HAP-1 (cell line): Measurements from ENCODE around the gene MACC1.
"Not testable (repeated sequence)": the region's sequence is repeated elsewhere in the genome, so short reads cannot be mapped to it uniquely, and the experiment has no call there.

Experiments used
- DNase-seq, 2 experiments: peaks; one replicate each; pipeline ENCODE4 v3.0.0-alpha.2; 2016 to 2020; ENCODE audit warnings: low spot score in 2 of 2
- H3K27me3 ChIP-seq: fragments of 250-450 bp; sonication (Bioruptor Pico); 2 replicates; pipeline ENCODE4 v1.5.1; 2020; ENCODE audit warnings: low read depth, mild to moderate bottlenecking, moderate library complexity
- H3K36me3 ChIP-seq: fragments of 250-450 bp; sonication (Bioruptor Pico); replicated peaks from 2 replicates; pipeline ENCODE4 v1.5.1; 2020; ENCODE audit warnings: mild to moderate bottlenecking
- H3K4me1 ChIP-seq: fragments of 250-450 bp; sonication (Bioruptor Pico); 2 replicates; pipeline ENCODE4 v1.5.1; 2020; ENCODE audit warnings: mild to moderate bottlenecking
- H3K4me3 ChIP-seq: fragments of 250-450 bp; sonication (Bioruptor Pico); 2 replicates; pipeline ENCODE4 v1.5.1; 2020; ENCODE audit warnings: mild to moderate bottlenecking, moderate library complexity
- H3K9me3 ChIP-seq: fragments of 250-450 bp; sonication (Bioruptor Pico); 2 replicates; pipeline ENCODE4 v1.5.1; 2020; ENCODE audit warnings: mild to moderate bottlenecking, moderate library complexity
- in situ Hi-C: fragments of 300-500 bp; cut with MboI; formaldehyde crosslinking; loops from 3 replicates; pipeline ENCODE4 v1.14.3; 2020; ENCODE audit warnings: low sequenced_read_pairs, inconsistent platforms, mixed read lengths

Gene MACC1

DNA sequence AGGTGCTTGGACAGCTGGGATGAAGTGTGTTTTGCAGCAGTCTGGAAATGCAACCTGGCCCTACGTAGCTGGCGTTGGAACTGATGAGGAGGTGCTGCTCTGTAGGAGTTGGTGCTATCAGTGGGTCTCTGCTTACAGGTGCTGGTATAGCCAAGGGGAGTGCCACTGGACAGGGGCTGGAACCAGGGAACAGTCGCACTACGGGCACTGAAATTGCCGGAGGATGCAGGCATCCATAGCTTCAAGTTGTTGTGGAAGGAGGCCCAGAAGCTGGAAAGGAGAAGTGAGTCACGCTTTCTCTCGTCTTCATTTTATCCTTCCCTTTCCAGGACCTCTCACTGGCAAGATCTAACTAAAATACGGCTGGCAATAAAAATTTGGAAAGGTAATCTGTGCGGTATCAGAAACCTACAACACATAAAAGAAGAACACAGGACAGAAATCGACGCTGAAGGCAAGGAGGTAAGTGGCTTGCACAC, 25.8 kb downstream of the MACC1 start:
- H3K36me3 ChIP-seq, result no peaks in the 10 kb centered on the region
- H3K4me3 ChIP-seq, result no peak overlapping the region
- H3K9me3 ChIP-seq, result no peaks in the 10 kb centered on the region

DNA sequence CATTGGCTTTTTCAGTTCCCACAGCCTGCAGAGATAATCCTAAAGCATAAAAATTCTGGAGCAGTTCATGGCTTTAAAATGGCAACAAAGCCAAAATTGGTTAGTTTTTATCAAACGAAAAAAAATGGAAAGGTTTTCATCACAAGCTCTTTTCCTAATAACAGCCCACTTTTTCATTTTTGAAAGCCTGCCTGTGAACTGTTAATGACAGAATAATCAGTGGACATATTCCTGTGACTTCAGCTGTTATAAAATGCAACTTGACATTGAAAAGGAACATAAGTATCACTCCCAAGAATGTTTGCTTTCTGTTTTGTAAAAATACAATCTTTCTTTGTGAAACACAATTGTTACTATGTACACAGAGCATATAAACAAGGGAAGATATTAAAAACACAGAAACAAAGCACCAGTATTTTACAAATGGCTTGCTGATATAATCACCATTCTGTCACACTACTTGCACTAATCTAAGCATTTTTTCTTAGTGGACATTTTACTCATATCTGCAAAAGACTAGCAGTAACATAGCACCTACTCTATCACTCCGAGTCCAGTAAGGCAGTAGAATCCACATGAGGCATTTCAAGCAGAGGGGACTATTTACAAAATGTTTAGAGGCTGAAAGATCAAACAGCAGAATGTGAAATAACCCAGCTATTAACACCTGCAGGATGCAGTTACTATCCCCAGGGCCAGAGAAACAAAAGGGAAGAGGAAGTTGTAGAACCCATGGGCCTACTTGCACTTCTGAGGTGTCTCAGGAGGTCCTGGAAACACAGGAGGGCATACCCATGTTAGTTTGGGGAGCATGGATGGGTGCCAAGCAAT, 26.4 kb downstream of the MACC1 start:
- Histone ChIP-seq H3K27me3 (no peaks in the 10 kb centered on the region), H3K4me3 (no peak overlapping the region), H3K9me3 (no peaks in the 10 kb centered on the region), H3K36me3 (no peaks in the 10 kb centered on the region), H3K4me1 (peaks cover 5% of the 10 kb centered on the region; the same call in 1 of the 2 replicates)
- no peak for DNase-seq
- in situ Hi-C loops, result no loop called here

More for the DNA sequence above, 25.8 kb downstream of the MACC1 start:
- no peak for DNase-seq
- peaks cover 5% of the 10 kb centered on the region; the same call in 1 of the 2 replicates for H3K4me1 ChIP-seq
- H3K27me3 ChIP-seq, result no peaks in the 10 kb centered on the region
- in situ Hi-C loops, result no loop called here

DNA sequence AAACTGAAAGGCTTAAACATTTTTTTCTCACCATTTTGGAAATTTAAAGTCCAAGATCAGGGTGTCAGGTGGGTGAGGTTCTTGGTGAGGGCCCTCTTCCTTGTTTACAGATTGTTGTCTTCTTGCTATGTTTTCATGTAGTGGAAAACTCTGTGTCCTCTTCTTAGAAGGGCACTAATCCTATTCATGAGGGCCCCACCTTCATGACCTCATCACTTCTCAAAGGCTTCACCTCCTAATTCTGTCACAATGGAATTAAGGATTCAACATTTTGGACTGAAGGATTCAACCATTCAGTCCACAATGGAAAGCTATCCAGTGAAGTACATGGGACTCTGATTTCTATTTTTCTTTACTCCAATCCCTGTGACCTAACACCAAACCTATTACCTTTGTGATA, 27.3 kb downstream of the MACC1 start:
- H3K9me3 ChIP-seq, result no peaks in the 10 kb centered on the region
- H3K36me3 ChIP-seq, result no peaks in the 10 kb centered on the region
- H3K4me3 ChIP-seq, result no peak overlapping the region
- H3K27me3 ChIP-seq, result no peaks in the 10 kb centered on the region
- H3K4me1 ChIP-seq, result peaks cover 5% of the 10 kb centered on the region; the same call in 1 of the 2 replicates
- DNase-seq, result no peak
- in situ Hi-C loops, result no loop called here

DNA sequence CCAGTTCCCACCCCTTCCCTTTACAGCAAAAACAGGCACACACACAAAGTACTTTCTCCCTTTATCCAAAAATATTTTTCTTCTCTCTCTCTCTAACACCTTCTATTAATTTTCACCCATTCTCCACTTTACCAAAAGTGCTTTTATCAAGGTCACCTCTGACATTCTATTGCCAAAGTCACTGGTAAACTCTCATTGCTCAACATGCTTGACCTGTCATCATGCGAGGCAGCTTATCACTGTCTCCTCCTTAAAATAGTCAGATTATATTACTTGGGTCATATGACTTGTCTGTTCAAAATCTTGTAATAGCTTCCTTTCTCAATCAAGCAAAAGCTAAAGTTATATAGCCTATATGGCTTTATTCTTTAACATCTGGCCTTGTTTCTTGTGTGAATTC, 28.6 kb downstream of the MACC1 start:
- DNase-seq, result no peak
- Histone ChIP-seq H3K27me3 (no peaks in the 10 kb centered on the region), H3K9me3 (no peaks in the 10 kb centered on the region), H3K4me3 (no peak overlapping the region), H3K36me3 (no peaks in the 10 kb centered on the region), H3K4me1 (peaks cover 5% of the 10 kb centered on the region; the same call in 1 of the 2 replicates)
- in situ Hi-C loops, result no loop called here

DNA sequence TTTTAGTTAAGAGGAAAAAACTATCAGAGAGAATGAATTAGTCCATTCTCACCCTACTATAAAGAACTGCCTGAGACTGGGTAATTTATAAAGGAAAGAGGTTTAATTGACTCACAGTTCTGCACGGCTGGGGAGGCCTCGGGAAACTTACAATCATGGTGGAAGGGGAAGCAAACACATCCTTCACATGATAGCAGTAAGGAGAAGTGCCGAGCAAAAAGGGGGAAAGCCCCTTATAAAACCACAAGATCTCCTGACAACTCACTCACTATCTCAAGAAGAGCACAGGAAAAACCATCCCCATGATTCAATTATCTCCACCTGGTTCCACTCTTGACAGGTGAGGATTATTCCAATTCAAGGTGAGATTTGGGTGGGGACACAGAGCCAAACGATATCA, 29.3 kb downstream of the MACC1 start:
- DNase-seq, in situ Hi-C loops, H3K4me1 ChIP-seq, H3K9me3 ChIP-seq, H3K36me3 ChIP-seq, H3K4me3 ChIP-seq, H3K27me3 ChIP-seq: not testable (repeated sequence)

DNA sequence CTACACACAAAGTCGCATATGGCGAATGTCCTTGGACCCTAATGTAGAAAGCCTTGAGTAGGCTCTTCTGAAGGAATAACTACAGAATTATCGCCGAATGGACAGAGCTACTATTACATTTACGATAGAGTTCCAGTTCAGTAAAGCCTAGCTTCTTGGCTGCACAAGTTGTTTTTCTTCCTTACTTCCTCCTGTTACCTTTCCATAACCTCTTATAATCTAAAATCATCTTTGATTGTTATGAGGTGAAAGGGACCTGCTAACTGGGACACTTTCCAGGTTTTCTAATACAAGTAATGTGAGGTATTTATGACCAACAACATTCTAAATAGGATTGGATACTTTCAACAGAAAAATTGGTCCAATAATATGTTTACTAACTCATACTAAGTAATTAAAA, 31.2 kb downstream of the MACC1 start:
- no peaks in the 10 kb centered on the region for H3K36me3 ChIP-seq
- DNase-seq, result no peak
- in situ Hi-C loops, result no loop called here
- no peaks in the 10 kb centered on the region for H3K27me3 ChIP-seq
- H3K4me3 ChIP-seq, result no peak overlapping the region
- peaks cover 5% of the 10 kb centered on the region; the same call in 1 of the 2 replicates for H3K4me1 ChIP-seq
- no peaks in the 10 kb centered on the region for H3K9me3 ChIP-seq

DNA sequence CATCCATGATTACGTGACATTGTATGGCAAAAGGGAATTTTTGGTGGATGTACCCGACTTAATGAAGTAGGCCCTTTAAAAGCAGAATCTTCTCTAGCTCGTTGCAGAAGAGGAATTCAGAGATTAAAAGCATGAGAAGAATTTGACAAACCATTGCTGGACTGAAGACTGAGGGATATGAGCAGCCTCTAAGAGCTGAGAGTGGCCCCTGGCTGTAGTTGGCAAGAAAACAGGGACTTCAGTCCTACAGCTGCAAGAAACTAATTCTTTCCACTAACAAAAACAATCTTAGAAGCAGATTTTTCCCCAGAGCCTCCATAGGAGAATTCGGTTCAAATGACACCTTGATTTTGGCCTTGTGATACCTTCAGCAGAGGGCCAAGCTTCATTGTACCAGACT, 34.1 kb downstream of the MACC1 start:
- no peak for DNase-seq
- in situ Hi-C loops, result no loop called here
- Histone ChIP-seq H3K36me3 (no peaks in the 10 kb centered on the region), H3K4me1 (no peaks in the 10 kb centered on the region), H3K9me3 (no peaks in the 10 kb centered on the region), H3K4me3 (no peak overlapping the region), H3K27me3 (no peaks in the 10 kb centered on the region)

DNA sequence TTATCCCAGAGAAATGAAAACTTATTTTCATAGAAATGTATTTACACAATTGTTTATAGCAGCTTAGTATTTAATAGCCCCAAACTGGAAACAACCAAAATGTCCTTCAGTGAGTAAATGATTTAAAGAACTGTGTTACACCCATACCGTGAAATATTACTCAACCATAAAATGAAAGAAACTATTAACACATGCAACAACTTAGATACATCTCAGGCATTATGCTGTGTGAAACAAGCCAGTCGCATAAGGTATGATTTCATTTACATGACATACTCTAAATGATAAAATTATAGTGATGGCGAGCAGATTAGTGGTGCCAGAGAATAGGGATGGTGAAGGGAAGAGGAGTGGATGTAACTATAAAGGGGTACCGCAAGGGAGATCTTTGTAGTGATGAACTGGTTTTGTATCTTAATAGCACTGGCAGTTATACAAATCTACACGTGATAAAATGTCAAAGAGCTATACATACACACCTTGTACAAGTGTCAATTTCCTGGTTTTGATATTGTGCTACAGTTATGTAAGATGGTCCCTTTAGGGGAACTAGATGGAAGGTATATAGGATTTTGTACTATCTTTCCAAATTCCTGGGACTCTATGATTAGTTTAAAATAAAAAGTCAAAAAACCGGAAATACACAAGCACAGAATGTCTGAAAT, 40.5 kb downstream of the MACC1 start:
- no peak for DNase-seq
- Histone ChIP-seq H3K9me3 (no peaks in the 10 kb centered on the region), H3K4me3 (no peak overlapping the region), H3K36me3 (no peaks in the 10 kb centered on the region), H3K27me3 (no peaks in the 10 kb centered on the region), H3K4me1 (no peaks in the 10 kb centered on the region)
- in situ Hi-C loops, result no loop called here

DNA sequence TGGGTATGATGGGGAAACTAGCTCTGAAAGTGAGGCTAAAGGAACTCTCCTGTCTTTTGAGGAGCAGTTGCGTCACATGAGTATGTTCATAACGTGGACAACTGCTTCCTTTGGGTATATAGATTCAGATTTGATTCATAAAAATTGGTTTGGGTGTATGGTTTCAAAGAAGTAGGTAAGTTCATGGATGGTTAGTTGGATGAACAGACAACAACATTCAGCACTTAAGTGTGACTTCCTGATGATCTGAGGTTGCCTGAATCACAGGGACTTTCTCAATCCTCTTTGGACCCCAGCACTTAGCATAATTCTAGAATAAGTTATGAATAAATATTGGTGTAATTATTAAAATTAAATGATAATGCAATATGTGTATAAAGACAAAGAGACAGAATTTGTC, 43.4 kb downstream of the MACC1 start:
- Histone ChIP-seq H3K4me3 (no peak overlapping the region), H3K27me3 (no peaks in the 10 kb centered on the region), H3K9me3 (no peaks in the 10 kb centered on the region), H3K36me3 (no peaks in the 10 kb centered on the region), H3K4me1 (no peaks in the 10 kb centered on the region)
- DNase-seq, result no peak
- in situ Hi-C loops, result loop anchor here (25.0 kb wide), 2 partner anchors 187 to 412 kb away; partner anchors contain the start of gene TMEM196

DNA sequence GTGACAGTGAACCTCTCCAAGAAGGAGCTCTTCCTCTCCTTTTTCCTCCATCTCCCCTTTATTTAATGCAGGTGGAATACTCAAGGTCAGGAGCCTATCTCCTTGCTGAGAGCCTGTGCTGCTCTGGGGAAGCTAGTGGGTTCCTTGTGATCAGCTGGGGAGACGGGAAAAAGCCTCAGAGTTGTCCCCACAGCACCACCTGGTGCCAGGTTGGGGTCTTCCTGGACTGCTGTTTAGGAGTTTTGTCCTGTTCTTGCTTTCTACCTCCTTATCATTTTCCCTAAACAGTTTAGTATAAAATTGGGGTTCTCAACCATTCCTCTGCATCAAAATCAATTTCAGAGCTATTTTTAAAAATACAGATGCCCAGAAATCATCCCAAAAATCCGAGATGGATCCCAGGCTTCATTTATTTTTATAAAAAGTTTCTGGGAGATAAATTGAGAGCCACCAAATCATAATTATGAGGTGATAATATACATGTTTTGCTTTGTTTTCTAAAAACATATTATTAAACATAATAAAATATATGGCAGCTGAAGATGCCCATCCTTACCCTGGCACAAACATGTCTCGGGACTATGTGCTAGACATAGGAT, 44.3 kb downstream of the MACC1 start:
- Histone ChIP-seq H3K36me3 (no peaks in the 10 kb centered on the region), H3K9me3 (no peaks in the 10 kb centered on the region), H3K27me3 (no peaks in the 10 kb centered on the region), H3K4me3 (no peak overlapping the region), H3K4me1 (no peaks in the 10 kb centered on the region)
- DNase-seq, result peak; percentile 69 to 76
- in situ Hi-C loops, result loop anchor here (25.0 kb wide), 2 partner anchors 186 to 411 kb away; partner anchors contain the start of gene TMEM196

DNA sequence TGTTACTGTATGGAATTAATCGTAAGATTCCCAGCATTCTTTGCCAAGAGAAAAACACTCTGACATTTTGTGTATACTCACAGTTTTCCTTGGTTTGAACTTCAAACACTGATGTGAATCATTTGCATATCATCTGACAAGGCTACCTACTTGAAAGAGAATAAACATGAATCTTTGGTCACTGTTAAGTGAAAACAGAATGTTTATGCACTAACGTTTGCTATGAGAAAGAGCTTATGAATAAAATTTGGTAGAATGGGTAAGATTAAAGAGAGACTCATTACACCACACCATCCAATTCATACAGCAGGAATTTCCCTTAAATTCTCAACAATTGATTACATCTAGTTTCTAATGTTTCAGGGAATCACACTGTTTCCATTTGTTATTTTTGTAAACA, 46.6 kb downstream of the MACC1 start:
- no peaks in the 10 kb centered on the region for H3K9me3 ChIP-seq
- no peaks in the 10 kb centered on the region for H3K27me3 ChIP-seq
- no peak for DNase-seq
- H3K36me3 ChIP-seq, result no peaks in the 10 kb centered on the region
- in situ Hi-C loops, result loop anchor here (25.0 kb wide), 2 partner anchors 183 to 408 kb away; partner anchors contain the start of gene TMEM196
- H3K4me3 ChIP-seq, result no peak overlapping the region
- H3K4me1 ChIP-seq, result no peaks in the 10 kb centered on the region

DNA sequence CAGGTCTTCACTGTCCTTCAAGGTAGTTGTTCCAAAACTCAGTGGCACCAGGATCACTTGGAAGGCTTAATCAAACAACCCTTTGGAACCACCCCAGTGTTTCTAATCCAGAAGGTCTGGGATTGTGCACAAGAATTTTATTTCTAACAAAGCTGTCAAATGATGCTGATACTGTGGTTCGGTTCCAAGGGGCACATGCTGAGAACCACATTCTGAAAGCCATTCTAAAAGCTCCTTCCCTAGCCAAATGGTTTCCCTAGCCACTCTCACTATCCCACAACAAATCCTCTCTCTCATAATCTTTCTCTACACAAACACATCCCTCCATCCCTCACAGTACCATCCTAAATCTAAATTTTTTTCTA, 52.1 kb downstream of the MACC1 start:
- Histone ChIP-seq H3K4me1 (no peaks in the 10 kb centered on the region), H3K27me3 (no peaks in the 10 kb centered on the region), H3K9me3 (no peaks in the 10 kb centered on the region), H3K4me3 (no peak overlapping the region), H3K36me3 (no peaks in the 10 kb centered on the region)
- in situ Hi-C loops, result loop anchor here (25.0 kb wide), 2 partner anchors 178 to 403 kb away; partner anchors contain the start of gene TMEM196
- DNase-seq, result no peak

DNA sequence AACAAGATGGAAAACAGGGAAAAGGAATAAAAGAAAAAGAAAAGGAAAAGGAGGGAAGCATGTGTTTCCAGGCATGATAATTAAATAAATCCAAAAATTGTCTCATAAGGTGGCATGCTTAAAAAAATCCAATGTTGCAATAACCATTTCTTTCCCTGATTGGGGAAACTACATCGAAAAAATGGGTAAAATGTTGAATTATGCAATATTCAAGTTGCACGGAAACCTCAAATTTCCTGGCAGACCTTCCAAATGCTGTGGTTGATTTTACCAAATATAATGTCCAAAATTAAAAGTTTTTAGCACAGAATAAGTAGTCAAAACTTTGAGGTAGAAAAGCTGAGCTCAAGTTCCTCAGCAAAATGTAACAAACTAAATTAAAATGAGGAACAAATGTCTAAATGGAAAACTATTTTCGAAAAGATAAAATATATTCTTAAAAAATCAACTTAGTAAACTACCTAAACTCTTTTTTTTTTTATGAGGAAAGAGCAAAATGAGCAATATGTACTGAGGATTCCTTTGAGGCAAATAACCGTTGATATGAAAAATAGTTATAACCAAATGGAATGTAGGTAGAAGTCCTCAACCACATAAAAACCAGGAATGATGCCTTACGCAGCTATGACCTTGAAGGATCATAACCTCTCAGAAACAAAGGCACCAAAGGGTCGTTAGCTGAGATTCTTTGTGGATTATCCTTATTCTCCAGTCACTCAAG, 52.6 kb downstream of the MACC1 start:
- no peaks in the 10 kb centered on the region for H3K36me3 ChIP-seq
- H3K27me3 ChIP-seq, result no peaks in the 10 kb centered on the region
- in situ Hi-C loops, result loop anchor here (25.0 kb wide), 2 partner anchors 177 to 402 kb away; partner anchors contain the start of gene TMEM196
- H3K4me3 ChIP-seq, result no peak overlapping the region
- no peak for DNase-seq
- no peaks in the 10 kb centered on the region for H3K9me3 ChIP-seq
- no peaks in the 10 kb centered on the region for H3K4me1 ChIP-seq
